Activated B cell treated with CpG ODN at 0.5 μM for 24 hours (primary cell): Measurements from ENCODE around the gene CENPN. TPM values are rescaled to one million over a fixed set of nuclear protein-coding genes. Genes with fewer than 3 reads are reported as not detected.

Experiments
- ATAC-seq: fragments of 200-7000 bp; cut with Tn5 transposase; one replicate; pipeline ENCODE4 v1.10.0; 2021; ENCODE audit warnings: low read depth, mild to moderate bottlenecking, moderate library complexity
- CTCF ChIA-PET: fragments of 350-600 bp; sonication (Branson Sonifier 250); formaldehyde crosslinking; loops from one replicate; lab custom pipeline; 2021; ENCODE audit warnings: antibody characterized with exemption; lab: Charles Lee
- POLR2A ChIA-PET: fragments of 350-600 bp; sonication (Branson Sonifier 250); formaldehyde crosslinking; loops from one replicate; lab custom pipeline; 2021; ENCODE audit warnings: antibody characterized with exemption; lab: Charles Lee
- DNase-seq: peaks from one replicate; pipeline ENCODE4 v3.0.0; 2022
- H3K27ac Mint-ChIP-seq: one replicate; pipeline ENCODE4 v1.8.0; 2020; ENCODE audit warnings: mixed read lengths
- H3K27me3 Mint-ChIP-seq: one replicate; pipeline ENCODE4 v1.8.0; 2021; ENCODE audit warnings: mixed read lengths
- H3K36me3 Mint-ChIP-seq: one replicate; pipeline ENCODE4 v1.8.0; 2021; ENCODE audit warnings: low read depth, mixed read lengths
- H3K4me1 Mint-ChIP-seq: one replicate; pipeline ENCODE4 v1.8.0; 2021; ENCODE audit warnings: mixed read lengths
- H3K4me3 Mint-ChIP-seq: one replicate; pipeline ENCODE4 v1.8.0; 2020; ENCODE audit warnings: mild to moderate bottlenecking, mixed read lengths
- H3K9me3 Mint-ChIP-seq: one replicate; pipeline ENCODE4 v1.8.0; 2020; ENCODE audit warnings: mixed read lengths
- intact Hi-C: fragments of 100-400 bp; cut with micrococcal nuclease; formaldehyde crosslinking; loops from one replicate; pipeline ENCODE4 v1.15.1; 2024
- total RNA-seq: library from RNA; stranded (reverse); gene quantifications from 2 replicates; pipeline ENCODE4 v1.2.3, GENCODE V29; 2022
- TF ChIP-seq, protein P1 (sequence below): fragments of 200-600 bp; IDR thresholded peaks from one replicate; pipeline ENCODE4 v1.8.0; 2022; ENCODE audit warnings: antibody characterized with exemption, mild to moderate bottlenecking

The CENPN gene
- total RNA-seq, 1 donor from 2014 or later: 5.9 TPM

DNA sequence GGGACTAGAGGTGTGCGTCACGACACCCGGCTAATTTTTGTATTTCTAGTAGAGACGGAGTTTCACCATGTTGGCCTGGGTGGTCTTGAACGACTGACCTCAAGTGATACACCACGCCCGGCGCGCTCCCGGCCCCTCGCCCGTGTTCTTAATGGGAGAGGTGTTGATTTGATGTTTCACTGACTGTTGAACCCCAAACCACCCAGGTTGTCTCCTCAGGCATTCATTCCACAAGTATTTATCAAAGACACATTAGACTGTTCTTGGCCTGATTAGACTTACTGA is 1.4 kb downstream of the CENPN start:
- Mint-ChIP-seq H3K36me3 (peaks cover 18% of the 10 kb centered on the region), H3K9me3 (no peaks in the 10 kb centered on the region), H3K4me3 (peak overlapping the region; percentile 94), H3K27me3 (no peaks in the 10 kb centered on the region), H3K4me1 (peaks cover 36% of the 10 kb centered on the region), H3K27ac (peak overlapping the region; percentile 100)
- DNase-seq (no peak), ATAC-seq (no peak)
- ChIA-PET POLR2A (no interaction called here), CTCF (interaction anchor here (1.4 kb wide), 1 partner anchor 28 kb away, joined by 4 read pairs; the partner anchor contains the start of gene ATMIN)
- intact Hi-C loops: loop anchor here (5.0 to 10.0 kb wide), 4 partner anchors 204 to 856 kb away; partner anchors contain the start of gene CDYL2
- TF ChIP-seq, protein P1, sequence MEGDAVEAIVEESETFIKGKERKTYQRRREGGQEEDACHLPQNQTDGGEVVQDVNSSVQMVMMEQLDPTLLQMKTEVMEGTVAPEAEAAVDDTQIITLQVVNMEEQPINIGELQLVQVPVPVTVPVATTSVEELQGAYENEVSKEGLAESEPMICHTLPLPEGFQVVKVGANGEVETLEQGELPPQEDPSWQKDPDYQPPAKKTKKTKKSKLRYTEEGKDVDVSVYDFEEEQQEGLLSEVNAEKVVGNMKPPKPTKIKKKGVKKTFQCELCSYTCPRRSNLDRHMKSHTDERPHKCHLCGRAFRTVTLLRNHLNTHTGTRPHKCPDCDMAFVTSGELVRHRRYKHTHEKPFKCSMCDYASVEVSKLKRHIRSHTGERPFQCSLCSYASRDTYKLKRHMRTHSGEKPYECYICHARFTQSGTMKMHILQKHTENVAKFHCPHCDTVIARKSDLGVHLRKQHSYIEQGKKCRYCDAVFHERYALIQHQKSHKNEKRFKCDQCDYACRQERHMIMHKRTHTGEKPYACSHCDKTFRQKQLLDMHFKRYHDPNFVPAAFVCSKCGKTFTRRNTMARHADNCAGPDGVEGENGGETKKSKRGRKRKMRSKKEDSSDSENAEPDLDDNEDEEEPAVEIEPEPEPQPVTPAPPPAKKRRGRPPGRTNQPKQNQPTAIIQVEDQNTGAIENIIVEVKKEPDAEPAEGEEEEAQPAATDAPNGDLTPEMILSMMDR: no peak

DNA sequence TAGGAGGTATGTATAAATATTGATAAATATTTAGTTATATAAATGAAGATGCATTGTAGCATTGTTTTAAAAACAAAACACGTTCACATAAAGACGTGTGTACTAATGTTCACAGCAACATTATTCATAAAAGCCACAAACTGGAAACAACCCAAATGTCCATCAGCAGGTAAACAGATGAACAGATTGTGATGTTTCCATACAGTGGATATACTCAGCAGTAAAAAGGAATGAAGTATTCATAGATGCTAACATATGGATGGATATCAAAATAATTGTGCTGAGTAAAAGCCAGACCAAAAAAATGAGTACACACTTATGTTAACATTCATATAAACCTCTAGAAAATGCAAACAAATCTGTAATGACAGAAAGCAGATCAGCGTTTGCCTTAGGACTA is 6.0 kb downstream of the CENPN start:
- ATAC-seq (no peak), DNase-seq (no peak)
- Mint-ChIP-seq H3K4me1 (peaks cover 6% of the 10 kb centered on the region), H3K4me3 (no peak overlapping the region), H3K27ac (no peak overlapping the region), H3K9me3 (no peaks in the 10 kb centered on the region), H3K27me3 (no peaks in the 10 kb centered on the region), H3K36me3 (peaks cover 25% of the 10 kb centered on the region)
- POLR2A ChIA-PET: no interaction called here
- intact Hi-C loops: no loop called here
- TF ChIP-seq, protein P1: no peak
- CTCF ChIA-PET: no interaction called here

DNA sequence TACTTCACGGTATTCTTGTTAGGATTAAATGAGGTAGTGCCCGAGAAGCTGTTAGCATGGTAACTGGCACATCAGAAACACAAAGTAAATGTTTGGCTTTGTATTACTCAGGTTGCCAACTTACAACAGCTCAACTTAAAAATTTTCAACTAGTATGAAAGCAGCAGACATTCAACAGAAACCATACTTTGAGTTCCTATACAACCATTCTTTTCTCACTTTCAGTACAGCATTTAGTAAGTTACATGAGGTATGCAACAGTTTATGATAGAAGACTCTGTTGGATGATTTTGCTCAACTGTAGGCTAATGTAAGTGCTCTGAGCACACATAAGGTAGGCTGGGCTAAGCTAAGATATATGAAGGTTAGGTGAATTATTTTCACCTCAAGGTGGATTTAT is 7.7 kb downstream of the CENPN start:
- intact Hi-C loops: no loop called here
- ChIA-PET CTCF (no interaction called here), POLR2A (no interaction called here)
- H3K27me3 Mint-ChIP-seq: no peaks in the 10 kb centered on the region
- no peaks in the 10 kb centered on the region for H3K9me3 Mint-ChIP-seq
- TF ChIP-seq, protein P1: no peak
- no peak for ATAC-seq
- H3K4me3 Mint-ChIP-seq: no peak overlapping the region
- no peak for DNase-seq
- H3K27ac Mint-ChIP-seq: no peak overlapping the region
- H3K4me1 Mint-ChIP-seq: no peaks in the 10 kb centered on the region
- H3K36me3 Mint-ChIP-seq: peaks cover 32% of the 10 kb centered on the region

DNA sequence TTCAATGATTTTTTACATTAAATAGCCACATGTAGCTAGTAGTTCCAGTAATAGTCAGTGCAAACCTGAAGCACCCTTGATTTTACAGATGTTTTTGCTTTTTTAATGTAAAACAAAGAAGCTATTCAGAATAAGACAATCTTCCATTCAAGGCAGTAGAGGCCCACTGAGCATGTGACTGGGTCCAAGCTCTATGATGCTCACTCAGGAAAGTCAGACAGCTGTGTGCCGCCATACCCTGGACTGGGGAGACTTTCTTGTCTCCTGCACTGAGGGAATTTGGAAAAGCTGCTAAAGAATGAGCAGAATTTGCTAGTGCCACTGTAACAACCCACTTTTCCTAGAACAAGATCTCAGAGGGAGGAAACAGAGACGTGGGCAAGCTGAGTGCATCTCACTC is 11.5 kb downstream of the CENPN start:
- ChIA-PET CTCF (interaction anchor here (0.8 to 1.4 kb wide), 3 partner anchors 14 to 17 kb away, joined by 3 to 5 read pairs (median 4); partner anchors contain the start of gene ATMIN), POLR2A (no interaction called here)
- Mint-ChIP-seq H3K4me3 (no peak overlapping the region), H3K27me3 (no peaks in the 10 kb centered on the region), H3K36me3 (peaks cover 44% of the 10 kb centered on the region), H3K27ac (no peak overlapping the region), H3K9me3 (no peaks in the 10 kb centered on the region), H3K4me1 (no peaks in the 10 kb centered on the region)
- DNase-seq (no peak), ATAC-seq (no peak)
- intact Hi-C loops: no loop called here
- TF ChIP-seq, protein P1: no peak

DNA sequence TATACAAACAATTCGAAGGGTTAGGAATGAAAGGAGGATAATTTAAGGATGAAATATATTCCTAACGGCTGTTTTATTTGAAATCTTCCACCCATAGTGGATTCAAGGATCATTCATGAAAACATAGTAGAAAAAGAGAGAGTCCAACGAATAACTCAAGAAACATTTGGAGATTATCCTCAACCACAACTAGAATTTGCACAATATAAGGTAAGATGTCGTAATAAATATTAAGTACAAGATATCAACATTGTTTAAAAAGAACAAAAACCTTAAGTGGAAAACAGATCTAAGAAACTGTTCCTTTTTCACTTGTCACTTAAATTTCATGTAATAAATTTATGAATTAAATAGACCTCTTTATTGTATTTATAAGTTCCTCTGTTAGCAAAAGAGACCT is 19.4 kb downstream of the CENPN start:
- DNase-seq (no peak), ATAC-seq (no peak)
- ChIA-PET CTCF (no interaction called here), POLR2A (no interaction called here)
- TF ChIP-seq, protein P1: no peak
- intact Hi-C loops: no loop called here
- Mint-ChIP-seq H3K27me3 (no peaks in the 10 kb centered on the region), H3K4me3 (no peak overlapping the region), H3K27ac (no peak overlapping the region), H3K4me1 (no peaks in the 10 kb centered on the region), H3K36me3 (peaks cover 31% of the 10 kb centered on the region), H3K9me3 (no peaks in the 10 kb centered on the region)
